ENCODE data around the gene RFX3.

RFX3 gene

GRCh38 chr9:3497401-3497800 lies 28.4 kb downstream of the RFX3 start:
- no peak for DNase-seq (ENCODE audit: low read depth)
- H3K4me3 ChIP-seq (ENCODE audit: low read depth, low read length) = no peak overlapping the region
- TF ChIP-seq CTCF (IDR thresholded peaks at IDR 0.05; ENCODE audit: insufficient read depth, low read depth, low read length, missing control alignments) = no peak

GRCh38 chr9:3495855-3496254 lies 29.9 kb downstream of the RFX3 start:
- DNase-seq (ENCODE audit: low read depth) = no peak
- no peak overlapping the region for H3K4me3 ChIP-seq (ENCODE audit: low read depth, low read length)
- TF ChIP-seq CTCF (IDR thresholded peaks at IDR 0.05; ENCODE audit: insufficient read depth, low read depth, low read length, missing control alignments) = no peak

GRCh38 chr9:3492214-3492613 lies 33.6 kb downstream of the RFX3 start:
- no peak overlapping the region for H3K4me3 ChIP-seq (ENCODE audit: low read depth, low read length)
- TF ChIP-seq CTCF (IDR thresholded peaks at IDR 0.05; ENCODE audit: insufficient read depth, low read depth, low read length, missing control alignments) = no peak
- DNase-seq (ENCODE audit: low read depth) = no peak

- no peak overlapping the region for H3K4me3 ChIP-seq (ENCODE audit: low read depth, low read length)
- DNase-seq (ENCODE audit: low read depth) = no peak
- no peak for TF ChIP-seq CTCF (IDR thresholded peaks at IDR 0.05; ENCODE audit: insufficient read depth, low read depth, low read length, missing control alignments)
Observed at GRCh38 chr9:3491450-3491849, 34.4 kb downstream of the RFX3 start.

GRCh38 chr9:3490957-3491356 lies 34.8 kb downstream of the RFX3 start:
- no peak for DNase-seq (ENCODE audit: low read depth)
- no peak for TF ChIP-seq CTCF (IDR thresholded peaks at IDR 0.05; ENCODE audit: insufficient read depth, low read depth, low read length, missing control alignments)
- no peak overlapping the region for H3K4me3 ChIP-seq (ENCODE audit: low read depth, low read length)

GRCh38 chr9:3482578-3482977 lies 43.2 kb downstream of the RFX3 start:
- H3K4me3 ChIP-seq (ENCODE audit: low read depth, low read length) = no peak overlapping the region
- no peak for TF ChIP-seq CTCF (IDR thresholded peaks at IDR 0.05; ENCODE audit: insufficient read depth, low read depth, low read length, missing control alignments)
- DNase-seq (ENCODE audit: low read depth) = no peak

- TF ChIP-seq CTCF (IDR thresholded peaks at IDR 0.05; ENCODE audit: insufficient read depth, low read depth, low read length, missing control alignments) = no peak
- H3K4me3 ChIP-seq (ENCODE audit: low read depth, low read length) = peak overlapping the region; percentile 44
- peak; percentile 48 for DNase-seq (ENCODE audit: low read depth)
Observed at GRCh38 chr9:3480353-3480655, 45.5 kb downstream of the RFX3 start.
